IPS DF 6.9 (cell line): ENCODE results near the gene MBTPS1.
"Not testable (repeated sequence)": the region's sequence is repeated elsewhere in the genome, so short reads cannot be mapped to it uniquely, and the experiment has no call there.

Experiments used
- DNase-seq: peaks from one replicate; pipeline ENCODE4 v3.0.0-alpha.2; 2013; ENCODE audit warnings: low read depth, low spot score
- H3K27ac ChIP-seq: one replicate; pipeline ENCODE4 v1.5.1; 2013; ENCODE audit warnings: low read length, control low read depth
- H3K27me3 ChIP-seq: 2 replicates; pipeline ENCODE4 v1.6.1; 2013; ENCODE audit warnings: mild to moderate bottlenecking, low read length; ENCODE audit not compliant: control insufficient read depth, insufficient read depth
- H3K36me3 ChIP-seq: 2 replicates; pipeline ENCODE4 v1.6.1; 2013; ENCODE audit warnings: low read length; ENCODE audit not compliant: control insufficient read depth, insufficient read depth
- H3K4me1 ChIP-seq: 2 replicates; pipeline ENCODE4 v1.6.1; 2013; ENCODE audit warnings: low read length; ENCODE audit not compliant: control insufficient read depth, insufficient read depth
- H3K4me3 ChIP-seq: 2 replicates; pipeline ENCODE4 v1.5.1; 2013; ENCODE audit warnings: mild to moderate bottlenecking, low read length
- H3K9me3 ChIP-seq: 2 replicates; pipeline ENCODE4 v1.6.1; 2013; ENCODE audit warnings: low read length, inconsistent platforms; ENCODE audit not compliant: control insufficient read depth, insufficient read depth
- WGBS: extraction: QIAGEN DNeasy Blood & Tissue Kit; methylation state at CpG from one replicate; pipeline ENCODE4 v1.1.7; 2013; ENCODE audit warnings: mixed read lengths, missing lambda C conversion rate; ENCODE audit not compliant: insufficient read length, insufficient coverage; 5-methylcytosine and 5-hydroxymethylcytosine counted together

MBTPS1 gene

GRCh38 chr16:84115919-84116719 lies 623 bp downstream of the MBTPS1 start:
- DNase-seq: no peak
- Histone ChIP-seq H3K4me1 (no peaks in the 10 kb centered on the region), H3K27me3 (no peaks in the 10 kb centered on the region), H3K36me3 (no peaks in the 10 kb centered on the region), H3K27ac (no peak overlapping the region), H3K4me3 (peak overlapping the region; percentile 65), H3K9me3 (no peaks in the 10 kb centered on the region)
- no CpG with 5 or more reads among the region's 57 CpGs for WGBS

- H3K4me3 ChIP-seq, H3K27me3 ChIP-seq, H3K4me1 ChIP-seq, H3K36me3 ChIP-seq, DNase-seq, H3K27ac ChIP-seq, H3K9me3 ChIP-seq: not testable (repeated sequence)
- no CpG with 5 or more reads among the region's 3 CpGs for WGBS
Observed at GRCh38 chr16:84111949-84112348, 4.8 kb downstream of the MBTPS1 start.

GRCh38 chr16:84111525-84111924 lies 5.2 kb downstream of the MBTPS1 start:
- no peaks in the 10 kb centered on the region for H3K27me3 ChIP-seq
- no peak overlapping the region for H3K4me3 ChIP-seq
- no peaks in the 10 kb centered on the region for H3K4me1 ChIP-seq
- no peak overlapping the region for H3K27ac ChIP-seq
- no peaks in the 10 kb centered on the region for H3K9me3 ChIP-seq
- H3K36me3 ChIP-seq: no peaks in the 10 kb centered on the region
- WGBS: no CpG with 5 or more reads among the region's 3 CpGs
- DNase-seq: no peak

- Histone ChIP-seq H3K9me3 (no peaks in the 10 kb centered on the region), H3K4me3 (no peak overlapping the region), H3K4me1 (no peaks in the 10 kb centered on the region), H3K27me3 (no peaks in the 10 kb centered on the region), H3K36me3 (no peaks in the 10 kb centered on the region), H3K27ac (no peak overlapping the region)
- WGBS: no CpG with 5 or more reads among the region's 3 CpGs
- DNase-seq: no peak
Observed at GRCh38 chr16:84110527-84110926, 6.2 kb downstream of the MBTPS1 start.

GRCh38 chr16:84109598-84110335 lies 7.0 kb downstream of the MBTPS1 start:
- H3K4me1 ChIP-seq: no peaks in the 10 kb centered on the region
- no CpG with 5 or more reads among the region's 6 CpGs for WGBS
- H3K36me3 ChIP-seq: no peaks in the 10 kb centered on the region

GRCh38 chr16:84107921-84108320 lies 8.8 kb downstream of the MBTPS1 start:
- no peak for DNase-seq
- no peaks in the 10 kb centered on the region for H3K4me1 ChIP-seq
- no peaks in the 10 kb centered on the region for H3K36me3 ChIP-seq
- H3K4me3 ChIP-seq: no peak overlapping the region
- no CpG with 5 or more reads among the region's 2 CpGs for WGBS
- no peak overlapping the region for H3K27ac ChIP-seq
- no peaks in the 10 kb centered on the region for H3K27me3 ChIP-seq
- H3K9me3 ChIP-seq: no peaks in the 10 kb centered on the region

More at GRCh38 chr16:84109598-84110335, 7.0 kb downstream of the MBTPS1 start:
- DNase-seq: no peak
- no peaks in the 10 kb centered on the region for H3K27me3 ChIP-seq
- no peaks in the 10 kb centered on the region for H3K9me3 ChIP-seq
- no peak overlapping the region for H3K27ac ChIP-seq
- H3K4me3 ChIP-seq: no peak overlapping the region

- no peaks in the 10 kb centered on the region for H3K36me3 ChIP-seq
- H3K4me3 ChIP-seq: no peak overlapping the region
- no peaks in the 10 kb centered on the region for H3K4me1 ChIP-seq
- no CpG with 5 or more reads among the region's 13 CpGs for WGBS
- no peaks in the 10 kb centered on the region for H3K9me3 ChIP-seq
- H3K27ac ChIP-seq: no peak overlapping the region
- no peak for DNase-seq
- H3K27me3 ChIP-seq: no peaks in the 10 kb centered on the region
Observed at GRCh38 chr16:84105948-84106740, 10.6 kb downstream of the MBTPS1 start.

GRCh38 chr16:84105301-84105815 lies 11.4 kb downstream of the MBTPS1 start:
- Histone ChIP-seq H3K4me3 (no peak overlapping the region), H3K27ac (no peak overlapping the region), H3K4me1 (no peaks in the 10 kb centered on the region), H3K9me3 (no peaks in the 10 kb centered on the region), H3K27me3 (no peaks in the 10 kb centered on the region), H3K36me3 (no peaks in the 10 kb centered on the region)
- no peak for DNase-seq
- WGBS: no CpG with 5 or more reads among the region's 12 CpGs

GRCh38 chr16:84104231-84104630 lies 12.5 kb downstream of the MBTPS1 start:
- no peak overlapping the region for H3K4me3 ChIP-seq
- no peak for DNase-seq
- no peak overlapping the region for H3K27ac ChIP-seq
- no CpG with 5 or more reads among the region's 3 CpGs for WGBS
- no peaks in the 10 kb centered on the region for H3K36me3 ChIP-seq
- H3K9me3 ChIP-seq: no peaks in the 10 kb centered on the region
- no peaks in the 10 kb centered on the region for H3K27me3 ChIP-seq
- H3K4me1 ChIP-seq: no peaks in the 10 kb centered on the region

- H3K9me3 ChIP-seq: no peaks in the 10 kb centered on the region
- H3K36me3 ChIP-seq: no peaks in the 10 kb centered on the region
- no peak for DNase-seq
- WGBS: no CpG with 5 or more reads among the region's 5 CpGs
- no peaks in the 10 kb centered on the region for H3K4me1 ChIP-seq
- H3K27me3 ChIP-seq: no peaks in the 10 kb centered on the region
- H3K4me3 ChIP-seq: no peak overlapping the region
- H3K27ac ChIP-seq: no peak overlapping the region
Observed at GRCh38 chr16:84103678-84104077, 13.1 kb downstream of the MBTPS1 start.
